Ramos (cell line): ENCODE measurements around the gene MCAT.

Experiments used
- in situ Hi-C: fragments of 300-500 bp; cut with MboI; formaldehyde crosslinking; loops from one replicate; pipeline ENCODE4 v1.14.3; 2022; ENCODE audit warnings: low sequenced_read_pairs; ENCODE audit not compliant: unreplicated experiment

Gene MCAT

DNA sequence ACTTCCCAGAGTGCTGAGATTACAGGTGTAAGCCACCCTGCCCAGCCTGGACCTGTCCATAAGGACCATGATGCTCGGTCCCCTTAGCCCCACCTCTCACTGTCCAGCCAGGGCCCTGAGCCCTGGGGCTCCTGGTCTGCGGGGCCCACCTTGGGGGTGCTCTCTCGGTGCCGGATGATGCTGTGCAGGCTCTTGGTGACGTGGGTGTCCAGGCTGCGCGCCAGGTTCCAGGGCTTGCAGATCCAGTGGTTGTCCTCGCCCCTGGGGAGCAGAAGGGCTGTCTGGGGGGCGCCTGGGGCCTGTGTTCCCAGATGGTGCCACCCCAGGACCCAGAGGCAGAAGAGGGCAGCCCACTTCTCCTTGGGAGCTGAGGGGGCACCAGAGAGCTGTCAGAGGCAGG, 30.4 kb upstream of the MCAT start:
- in situ Hi-C loops = no loop called here

DNA sequence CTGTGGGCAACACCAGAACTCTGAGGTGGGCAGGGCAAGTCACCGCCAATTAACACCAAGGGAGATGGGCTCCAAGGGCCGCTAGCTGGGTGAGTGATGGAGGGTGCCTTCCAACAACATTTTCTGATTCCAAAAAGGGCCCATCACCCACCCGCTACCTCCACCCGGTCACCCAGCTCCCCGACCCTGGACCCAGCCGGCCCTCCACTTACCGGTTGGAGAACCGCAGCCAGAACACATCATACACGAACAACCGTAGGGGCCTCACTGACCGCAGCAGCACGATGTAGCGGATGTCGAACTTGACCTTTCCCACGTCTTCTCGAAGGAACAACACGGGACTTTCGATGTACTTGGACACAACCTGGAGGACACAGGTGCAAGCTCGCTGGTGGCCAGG, 29.0 kb upstream of the MCAT start:
- in situ Hi-C loops = no loop called here

DNA sequence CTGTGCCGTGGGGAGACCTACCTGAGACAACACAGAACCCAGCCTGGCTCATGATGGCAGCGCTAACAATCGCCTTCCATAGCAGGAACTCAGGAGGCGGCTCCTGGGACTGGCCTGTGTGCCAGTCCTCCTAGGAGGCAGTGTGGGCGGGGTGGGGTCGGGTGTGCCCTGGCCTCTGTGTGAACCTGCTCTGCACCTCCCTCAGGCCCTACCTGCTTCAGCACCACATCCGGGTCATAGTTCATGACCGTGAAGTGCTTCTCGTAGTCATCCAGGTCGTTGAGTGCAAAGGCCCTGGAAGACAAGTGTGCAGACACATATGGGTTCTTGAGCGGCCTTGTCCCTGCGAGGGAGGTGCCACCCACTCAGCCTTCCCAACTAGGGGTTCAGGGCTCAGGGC, 28.4 kb upstream of the MCAT start:
- in situ Hi-C loops = no loop called here

DNA sequence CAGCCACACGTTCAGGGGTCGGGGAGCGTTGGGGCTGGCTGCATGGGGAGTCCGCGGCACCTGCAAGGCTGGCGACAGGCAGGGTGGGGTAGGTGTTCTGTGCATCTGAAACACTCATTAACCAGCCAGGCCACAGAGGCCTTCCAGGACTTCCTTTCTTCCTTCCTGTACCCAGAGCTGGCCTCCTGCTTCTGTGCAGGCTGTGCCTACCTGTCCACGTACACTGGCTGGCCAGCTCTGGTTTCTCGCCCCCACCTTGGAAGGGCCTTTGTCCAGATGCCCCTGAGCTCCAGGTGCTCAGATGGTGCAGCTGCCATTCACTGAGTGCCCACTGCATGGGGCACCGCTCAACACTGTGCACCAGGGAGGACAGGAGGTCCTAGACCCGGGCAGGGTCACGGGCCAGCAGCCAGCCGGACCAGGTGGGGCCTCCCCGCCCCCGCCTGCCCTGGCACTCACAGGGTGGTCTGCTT, 27.9 kb upstream of the MCAT start:
- in situ Hi-C loops = no loop called here

DNA sequence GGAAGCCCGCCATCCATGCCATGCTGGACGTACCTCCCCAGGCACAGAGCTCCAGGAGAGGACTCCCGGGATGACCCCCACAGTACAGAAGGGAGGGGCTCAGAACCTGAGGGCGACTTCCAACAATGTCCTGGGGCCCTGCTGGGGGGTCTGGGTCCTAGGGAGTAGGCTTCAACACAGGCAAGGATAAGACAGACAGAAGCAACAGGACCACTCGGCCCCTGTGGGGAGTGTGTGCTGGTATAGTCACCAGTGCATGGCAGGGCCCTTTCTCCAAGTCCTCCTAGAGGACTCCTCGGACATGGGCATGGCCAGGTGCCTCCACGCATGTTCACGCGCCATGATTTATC, 26.9 kb upstream of the MCAT start:
- in situ Hi-C loops = no loop called here

DNA sequence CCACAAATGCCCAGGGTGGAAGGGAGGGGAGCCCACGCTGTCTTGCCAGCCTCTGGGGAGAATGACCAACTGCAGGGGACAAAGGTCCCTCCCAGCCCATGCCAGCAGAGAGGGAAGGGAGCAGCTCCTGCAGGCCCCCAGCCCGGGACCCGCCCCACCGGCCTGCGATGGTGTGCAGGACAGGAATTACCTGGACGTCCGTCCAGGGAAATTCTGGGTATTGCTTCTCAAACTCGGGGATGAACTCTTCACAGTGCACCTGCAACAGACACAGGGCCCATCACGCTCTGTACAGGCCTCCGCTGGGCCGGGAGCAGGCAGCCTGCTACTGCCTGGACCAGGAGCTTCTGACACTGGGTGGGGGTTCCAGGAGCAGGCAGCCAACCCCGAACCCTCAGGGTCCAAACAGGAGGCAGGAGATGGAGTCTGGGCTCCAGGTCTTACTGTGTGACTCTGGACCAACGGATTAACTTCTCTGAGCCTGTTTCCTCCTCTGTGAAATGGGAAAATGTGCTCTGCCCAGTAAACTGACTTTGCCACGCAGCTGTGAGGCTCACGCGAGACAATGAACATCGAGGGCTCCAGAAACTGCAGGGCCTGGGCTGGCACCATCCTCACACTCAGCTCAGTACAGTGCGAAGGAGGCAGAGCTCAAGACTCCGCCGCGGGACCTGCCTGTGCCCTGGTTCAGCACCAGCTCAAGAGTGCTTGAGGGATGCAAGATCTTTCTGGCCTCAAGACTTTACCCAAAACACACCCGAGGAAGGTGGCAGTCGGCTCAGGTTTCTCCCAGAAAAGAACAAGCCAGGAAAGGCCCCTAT, 26.3 kb upstream of the MCAT start:
- in situ Hi-C loops = no loop called here

DNA sequence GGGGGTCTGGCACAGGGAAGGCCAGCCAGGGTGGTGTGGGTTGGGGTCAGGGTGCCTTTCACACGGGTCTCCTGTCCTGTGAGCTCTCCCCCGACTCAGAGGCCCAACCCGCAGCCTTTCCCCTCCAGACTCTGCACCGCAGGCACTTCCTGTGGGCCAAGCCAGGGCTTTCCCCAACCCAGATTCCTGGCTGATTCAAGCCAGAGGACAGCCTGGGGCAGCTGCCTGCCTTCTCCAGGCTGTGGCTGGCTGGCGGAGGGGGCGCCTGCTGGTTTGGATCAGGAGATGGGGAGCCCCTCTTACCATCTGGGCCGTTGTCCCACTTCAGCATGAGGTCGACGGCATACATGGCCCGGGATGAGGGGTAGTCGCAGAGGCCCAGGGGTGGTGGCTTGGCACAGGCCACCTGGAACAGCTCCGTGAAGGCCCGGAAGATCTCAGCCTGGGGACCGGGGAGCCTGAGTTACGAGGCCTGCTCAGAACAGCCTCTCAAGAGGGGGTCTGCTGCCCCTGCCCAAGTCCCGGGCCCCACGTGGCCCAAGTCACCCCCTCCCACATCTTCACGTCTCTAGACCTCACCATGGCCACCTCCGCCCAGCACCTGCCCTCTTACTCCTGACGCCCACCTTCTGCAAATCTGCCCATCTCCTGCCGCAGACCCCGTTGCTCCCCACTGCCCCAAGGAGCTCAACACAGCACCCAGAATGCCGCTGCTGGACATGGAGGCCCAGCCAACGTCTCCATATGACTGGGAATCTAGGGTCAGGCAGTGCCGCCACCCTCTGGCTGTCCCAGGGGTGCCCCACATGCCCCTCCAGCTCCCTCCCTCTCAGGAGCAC, 25.5 kb upstream of the MCAT start:
- in situ Hi-C loops = no loop called here

DNA sequence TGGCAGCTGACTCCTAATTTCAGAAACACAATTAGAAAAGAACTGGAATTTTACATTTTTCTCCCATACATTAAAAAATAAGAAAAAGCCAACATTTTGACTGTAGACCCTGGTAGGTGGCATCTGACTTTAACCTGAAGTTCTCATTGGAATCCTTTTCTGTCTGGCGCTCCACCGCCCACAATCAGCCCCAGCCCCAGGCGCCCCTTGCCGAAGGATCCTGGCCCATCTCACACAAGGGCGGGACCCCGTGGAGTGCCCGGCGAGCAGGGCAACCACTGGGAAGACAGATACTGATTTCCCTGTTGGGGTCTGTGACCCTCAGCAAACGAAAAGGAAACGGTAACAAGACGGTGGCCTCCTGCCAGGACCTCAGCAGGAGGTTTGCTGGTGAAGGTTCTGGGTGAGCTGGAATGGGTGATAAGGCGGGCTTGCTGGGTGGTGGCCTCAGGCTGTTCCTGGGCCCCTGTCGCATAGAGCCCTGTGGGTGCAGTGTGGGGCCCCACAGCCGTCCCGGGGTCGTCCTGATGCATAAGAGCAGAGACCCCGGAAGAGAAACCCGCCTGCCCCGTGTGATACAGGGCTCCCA, 23.9 kb upstream of the MCAT start:
- in situ Hi-C loops = no loop called here

DNA sequence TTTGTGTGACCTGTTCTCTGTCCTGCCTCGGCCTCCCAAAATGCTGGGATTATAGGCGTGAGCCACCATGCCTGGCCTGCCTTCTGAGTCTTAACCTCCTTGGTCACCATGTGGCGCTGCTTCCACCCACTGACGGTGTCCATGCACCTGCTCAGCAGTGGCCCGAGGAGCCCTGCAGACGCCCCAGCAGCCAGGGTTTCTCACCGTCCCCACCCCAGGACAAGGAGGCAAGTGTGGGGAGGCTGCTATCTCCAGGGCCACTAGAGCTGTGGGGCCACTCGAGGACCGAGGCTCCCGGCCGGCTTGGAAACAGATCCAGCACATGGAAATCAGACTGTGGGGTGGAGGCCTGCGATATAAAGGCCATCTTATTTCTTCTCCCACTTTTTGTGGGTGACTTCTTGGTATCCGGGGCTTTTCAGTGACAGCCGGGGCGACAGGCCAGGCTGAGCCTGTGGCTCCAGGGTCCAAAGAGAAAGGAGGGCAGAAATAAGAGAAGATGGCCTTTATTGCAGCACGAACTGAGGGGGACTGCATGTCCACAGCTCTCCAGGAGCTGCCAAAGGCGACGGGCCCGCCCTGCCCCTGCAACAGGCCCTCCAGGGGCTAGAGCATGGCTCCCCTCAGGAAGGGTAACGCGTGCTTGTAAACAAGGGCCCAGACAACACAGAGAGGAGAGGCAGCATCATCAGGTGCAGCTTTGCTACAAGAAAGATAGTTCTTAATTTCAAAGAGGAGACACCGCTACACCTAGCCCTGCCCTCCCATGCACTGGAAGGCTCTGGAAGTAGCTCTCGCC, 23.1 kb upstream of the MCAT start:
- in situ Hi-C loops = no loop called here

DNA sequence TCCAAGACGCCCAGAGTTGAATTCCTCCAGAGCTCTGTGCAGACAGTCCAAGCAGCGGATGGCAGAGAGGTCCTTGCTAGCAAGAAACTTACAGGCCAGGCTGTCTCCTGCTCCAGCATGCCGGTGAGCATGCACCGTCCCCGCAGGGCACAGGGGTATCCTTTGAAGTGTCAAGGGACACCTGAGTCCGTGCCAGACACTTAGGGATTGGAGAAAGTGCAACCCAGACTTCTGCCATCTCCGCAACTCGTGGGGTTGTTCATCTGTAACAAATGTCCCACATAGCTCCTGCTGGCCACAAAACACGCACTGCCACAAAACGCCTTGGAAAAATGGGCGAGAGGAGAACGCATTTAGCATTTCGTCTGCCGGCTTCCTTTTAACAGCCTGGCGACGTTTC, 21.4 kb upstream of the MCAT start:
- in situ Hi-C loops = no loop called here

DNA sequence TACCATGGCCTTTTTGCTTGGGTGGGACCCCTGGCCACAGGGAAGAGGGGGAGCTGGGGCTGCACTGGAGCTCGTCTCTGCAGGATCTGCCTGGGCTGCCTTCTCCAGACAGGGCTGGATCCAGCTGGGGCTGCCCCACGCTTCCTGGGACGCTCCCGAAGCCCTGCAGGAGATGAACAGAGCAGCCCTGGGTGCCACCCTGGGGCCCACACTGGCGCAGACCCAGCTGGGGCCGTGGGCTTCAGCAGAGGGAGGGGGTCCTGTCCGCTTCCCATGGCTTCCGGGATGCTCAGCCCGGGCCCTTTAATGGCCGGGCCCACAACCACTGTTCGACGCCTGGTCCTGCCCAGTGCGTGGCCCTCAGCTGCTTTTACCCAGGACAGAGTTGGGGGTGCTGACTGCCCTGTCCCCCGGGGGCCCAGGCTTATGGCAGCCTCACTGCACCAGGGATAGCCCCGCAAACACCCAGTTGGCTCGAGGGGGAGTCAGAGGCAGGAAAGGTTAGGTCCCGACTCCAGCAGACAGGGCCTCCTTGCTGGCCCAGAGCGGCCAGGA, 20.1 kb upstream of the MCAT start:
- in situ Hi-C loops = no loop called here

DNA sequence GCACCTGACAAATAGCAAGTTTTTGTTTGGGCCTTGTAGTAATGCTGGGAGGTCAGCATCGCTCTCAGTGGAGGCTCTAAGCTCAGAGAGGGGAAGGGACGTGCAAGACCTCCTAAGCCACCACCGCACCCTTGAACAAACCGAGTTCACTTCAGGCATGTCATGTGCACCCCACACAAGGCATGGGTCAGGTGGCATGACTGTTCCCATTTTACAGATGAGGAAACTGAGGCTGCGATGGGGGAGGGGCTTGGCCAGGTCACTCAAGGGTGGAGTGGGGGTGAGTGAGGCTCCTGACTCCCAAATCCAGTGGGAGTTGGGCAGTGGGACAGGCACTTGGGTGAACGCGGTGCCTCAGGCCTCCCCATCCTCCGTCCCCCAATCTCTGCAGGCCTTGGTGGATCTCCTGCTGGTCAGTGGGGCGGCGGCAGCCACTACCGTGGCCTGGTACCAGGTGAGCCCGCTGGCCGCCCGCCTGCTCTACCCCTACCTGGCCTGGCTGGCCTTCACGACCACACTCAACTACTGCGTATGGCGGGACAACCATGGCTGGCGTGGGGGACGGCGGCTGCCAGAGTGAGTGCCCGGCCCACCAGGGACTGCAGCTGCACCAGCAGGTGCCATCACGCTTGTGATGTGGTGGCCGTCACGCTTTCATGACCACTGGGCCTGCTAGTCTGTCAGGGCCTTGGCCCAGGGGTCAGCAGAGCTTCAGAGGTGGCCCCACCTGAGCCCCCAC, 19.4 kb upstream of the MCAT start:
- in situ Hi-C loops = no loop called here

DNA sequence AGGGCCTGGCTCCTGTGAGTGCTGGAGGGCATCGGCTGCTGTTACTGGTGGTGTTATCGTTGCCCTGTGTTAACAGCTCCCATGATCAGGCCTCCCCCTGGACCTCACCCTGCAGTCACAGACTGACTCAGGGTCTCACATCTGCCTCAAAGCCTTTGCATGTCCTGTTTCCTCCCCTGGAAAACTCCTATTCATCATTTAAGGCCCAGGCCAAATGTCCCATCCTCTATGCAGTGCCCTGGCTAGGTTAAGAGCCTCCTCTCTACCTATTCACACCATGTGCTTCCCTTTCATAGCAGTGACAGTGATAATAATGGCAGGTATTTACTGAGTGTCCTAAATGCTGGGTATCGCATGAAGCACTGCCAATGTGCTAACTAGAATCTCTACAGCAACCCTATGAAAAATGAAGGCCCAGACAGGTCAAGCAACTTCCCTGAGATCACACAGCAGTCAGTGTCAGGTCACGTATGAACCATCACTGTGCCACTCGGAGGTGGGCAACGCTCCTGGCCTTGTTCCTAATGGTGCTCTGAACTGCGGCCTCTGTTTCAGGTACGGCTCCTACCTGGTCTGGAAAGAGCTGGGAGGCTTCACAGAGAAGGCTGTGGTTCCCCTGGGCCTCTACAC, 17.4 kb upstream of the MCAT start:
- in situ Hi-C loops = no loop called here

DNA sequence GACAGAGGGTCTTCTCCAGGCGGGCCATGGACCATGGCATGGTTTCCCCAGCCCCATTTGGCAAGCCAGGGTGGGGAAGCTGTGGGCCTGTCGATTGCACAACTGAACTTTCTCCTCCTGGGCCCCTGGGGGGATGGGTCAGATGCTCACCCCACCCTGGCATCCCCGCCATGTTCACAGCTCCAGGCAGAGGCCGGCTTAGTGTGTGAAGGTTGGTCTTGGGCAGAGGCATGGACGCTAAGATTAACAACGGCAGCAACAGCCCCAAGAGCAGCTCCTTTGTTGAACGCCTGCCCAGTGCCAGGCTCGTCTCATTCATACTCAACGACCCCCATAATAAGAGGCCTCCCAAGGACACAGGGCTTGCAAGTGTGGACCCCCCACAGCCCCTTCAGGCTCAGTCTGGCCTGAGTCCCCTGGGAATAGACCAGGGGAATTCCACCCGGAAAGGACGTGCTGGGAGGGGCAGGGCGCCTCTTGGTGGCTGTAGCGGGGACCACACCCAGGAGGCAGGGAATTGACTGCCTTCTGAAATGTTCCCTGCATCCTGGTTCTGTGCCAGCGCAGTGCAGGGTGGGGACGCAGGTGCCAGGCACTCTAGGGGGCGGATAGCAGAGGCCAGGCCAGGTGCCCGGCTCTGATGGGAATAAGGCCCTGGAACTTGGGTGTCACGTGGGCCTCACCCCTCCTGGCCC, 16.4 kb upstream of the MCAT start:
- in situ Hi-C loops = no loop called here

DNA sequence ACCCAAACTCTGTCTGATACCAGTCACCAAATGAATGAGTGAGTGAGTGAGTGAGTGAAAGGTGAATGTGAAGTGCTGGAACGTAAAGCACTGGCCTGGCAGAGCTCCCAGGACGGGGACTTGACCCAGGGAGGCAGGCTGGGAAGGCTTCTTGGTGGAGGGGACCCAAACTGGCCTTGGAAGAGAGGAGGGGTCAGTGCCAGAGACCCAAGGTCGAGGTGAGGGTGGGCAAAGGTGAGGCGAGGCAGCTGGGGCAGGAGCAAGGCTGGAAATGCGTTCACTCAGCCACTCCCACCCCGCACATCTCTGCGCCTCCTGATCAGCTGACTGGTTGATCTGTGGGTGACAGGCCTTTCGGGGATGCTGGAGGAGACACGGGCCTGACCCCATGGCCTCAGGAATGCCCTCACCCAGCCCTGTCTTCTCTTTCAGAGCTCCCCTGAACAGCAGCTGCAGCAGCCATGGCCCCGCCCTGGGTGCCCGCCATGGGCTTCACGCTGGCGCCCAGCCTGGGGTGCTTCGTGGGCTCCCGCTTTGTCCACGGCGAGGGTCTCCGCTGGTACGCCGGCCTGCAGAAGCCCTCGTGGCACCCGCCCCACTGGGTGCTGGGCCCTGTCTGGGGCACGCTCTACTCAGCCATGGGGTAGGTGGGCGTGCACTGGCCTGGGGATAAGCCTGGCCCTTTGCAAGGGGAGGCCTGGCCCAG, 15.7 kb upstream of the MCAT start:
- in situ Hi-C loops = no loop called here

DNA sequence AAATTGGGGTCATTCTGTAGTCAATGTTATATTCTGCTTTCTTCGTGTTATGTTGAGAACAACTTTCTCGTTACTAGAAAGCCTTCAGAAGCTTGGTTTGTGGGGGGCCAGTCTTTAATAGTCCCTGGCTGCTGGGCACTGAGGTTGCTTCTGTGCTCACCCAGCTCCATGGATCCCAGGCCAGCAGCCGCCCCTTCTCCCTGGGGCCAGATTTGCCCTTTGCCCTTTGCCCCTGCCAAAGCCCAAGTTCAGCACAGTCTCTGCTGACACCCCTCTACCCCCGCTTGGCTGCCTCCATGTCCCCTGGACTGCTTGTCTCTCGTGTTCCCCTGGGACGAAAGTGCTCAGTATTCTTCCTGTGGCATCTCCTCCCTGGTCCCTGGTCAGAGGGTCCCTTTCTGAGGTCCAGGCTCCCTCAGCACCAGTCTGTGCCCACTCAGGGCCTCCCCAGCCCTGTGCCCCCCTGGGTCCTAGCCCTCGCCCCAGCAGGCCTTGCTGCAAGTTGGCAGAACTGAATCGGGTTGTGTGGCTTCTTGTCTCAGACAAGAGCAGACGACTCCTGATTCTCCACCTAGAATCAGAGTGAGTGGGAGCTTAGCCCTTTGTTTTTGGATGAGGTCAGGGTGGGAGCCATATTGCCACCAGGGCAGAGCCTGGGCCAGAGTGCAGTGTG, 14.8 kb upstream of the MCAT start:
- in situ Hi-C loops = no loop called here

DNA sequence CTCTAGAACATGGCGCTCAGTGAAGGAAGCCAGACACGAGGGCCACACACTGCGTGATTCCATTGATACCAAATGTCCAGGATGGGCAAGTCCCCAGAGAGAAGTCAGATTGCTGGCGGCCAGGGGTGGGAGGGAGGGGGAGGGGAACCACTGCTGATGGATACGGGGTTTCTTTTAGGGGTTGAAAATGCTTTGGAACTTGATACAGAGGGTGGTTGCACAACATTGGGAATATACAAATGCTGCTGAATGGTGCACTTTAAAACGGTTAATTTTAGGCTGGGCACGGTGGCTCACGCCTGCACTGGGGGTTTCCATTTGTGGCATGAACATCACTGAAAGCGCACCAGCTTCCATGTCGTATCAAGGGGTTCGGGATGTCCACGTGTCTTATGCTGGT, 13.2 kb upstream of the MCAT start:
- in situ Hi-C loops = no loop called here
